NCI-H146 (cell line): ENCODE measurements around the gene CDH4.

Experiments
- DNase-seq: peaks from one replicate; lab custom pipeline; 2025; lab: John Stamatoyannopoulos, UW

CDH4 gene

GRCh38 chr20:61608275-61609085 is 356.4 kb downstream of the CDH4 start:
- DNase-seq, result no peak

DNA sequence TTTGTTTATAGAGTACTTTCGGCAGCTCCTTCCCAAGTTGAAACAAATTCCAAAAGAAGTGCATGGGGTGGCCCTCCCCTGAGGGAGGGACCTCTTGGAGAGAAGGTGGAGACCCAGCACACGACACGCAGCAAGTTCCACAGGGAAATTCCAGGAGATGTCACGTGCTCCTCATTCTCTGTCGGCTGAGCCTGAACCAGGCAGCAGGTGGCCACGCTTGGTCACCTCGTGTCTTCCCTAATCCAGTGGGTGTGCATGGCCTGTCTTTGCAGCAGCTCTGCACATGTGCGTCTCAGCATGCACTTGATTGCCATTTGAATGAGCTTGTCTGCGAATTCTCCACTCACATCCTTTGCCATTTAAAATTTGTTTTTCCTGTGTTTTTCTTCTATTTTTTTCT is 357.4 kb downstream of the CDH4 start:
- no peak for DNase-seq

DNA sequence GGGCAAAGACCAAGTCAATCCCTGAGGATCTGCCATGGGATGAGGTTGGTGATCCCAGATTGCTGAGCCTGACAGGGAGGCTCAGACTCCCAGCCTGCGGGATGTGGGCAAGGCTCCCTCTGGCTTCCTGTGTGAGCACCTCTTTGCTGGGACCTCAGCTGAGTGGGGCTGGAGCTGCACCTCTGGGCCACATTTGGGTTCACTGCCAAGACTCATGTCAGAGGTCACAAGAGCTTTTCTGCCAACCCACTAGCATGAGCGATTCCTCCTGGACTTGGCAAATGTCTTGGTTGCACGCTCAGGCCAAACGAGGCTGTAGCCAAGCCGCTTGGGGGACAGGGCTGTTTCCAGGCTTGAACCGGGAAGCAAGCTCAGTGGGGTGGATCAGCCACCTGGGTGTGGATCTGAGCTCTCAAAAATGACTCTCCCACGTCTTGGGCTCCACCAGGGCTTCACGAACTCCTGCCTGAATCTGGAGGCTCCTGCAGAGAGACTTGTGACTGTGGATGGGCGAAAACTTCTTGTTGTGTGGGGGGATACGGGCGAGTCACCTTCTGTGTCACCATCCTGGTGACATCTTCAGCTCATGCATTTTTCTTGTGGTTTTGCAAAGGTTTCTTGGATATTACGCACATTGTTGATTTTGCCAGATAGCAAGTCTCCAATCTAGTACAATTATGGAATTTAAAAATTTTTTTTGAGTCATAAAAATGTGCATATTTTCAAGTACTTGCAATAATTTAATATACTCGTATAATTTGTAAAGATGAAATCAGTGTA is 359.5 kb downstream of the CDH4 start:
- DNase-seq, result no peak

DNA sequence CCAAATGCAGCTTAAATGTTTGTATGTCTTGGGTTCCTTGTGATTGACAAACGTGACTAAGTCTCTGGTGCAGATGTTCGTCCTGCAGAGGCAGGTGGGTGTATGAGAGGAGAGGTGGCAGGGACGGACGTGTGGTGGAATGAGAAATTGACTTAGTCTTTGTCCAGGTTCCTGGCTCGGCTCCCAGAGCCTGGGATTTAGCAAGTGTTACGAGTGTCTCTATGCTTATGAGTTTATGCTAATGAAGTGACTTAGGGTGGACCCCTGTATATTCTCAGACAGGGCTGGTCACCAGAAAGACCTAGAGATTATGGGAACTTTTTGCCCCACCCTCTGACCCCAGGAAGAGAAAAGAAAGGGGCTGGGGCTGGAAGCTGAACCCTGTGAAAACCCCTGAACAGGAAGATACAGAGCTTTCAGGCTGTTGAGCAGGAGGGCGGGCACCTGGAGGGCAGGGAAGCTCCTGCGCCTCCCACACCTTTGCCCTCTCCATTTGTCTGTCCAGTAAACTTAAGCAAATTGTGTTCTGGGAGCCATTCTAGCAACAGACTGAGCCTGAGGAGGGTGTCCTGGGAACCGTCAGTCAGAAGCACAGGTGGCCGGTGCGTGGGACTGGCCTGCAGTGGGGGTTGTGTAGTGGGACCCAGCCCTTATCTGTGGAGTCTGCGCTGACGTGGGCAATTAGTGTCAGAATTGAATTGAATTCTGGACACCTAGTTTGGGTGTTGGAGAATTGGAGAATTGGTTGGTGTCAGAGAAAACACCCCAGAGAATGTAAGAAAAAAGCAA is 362.1 kb downstream of the CDH4 start:
- DNase-seq, result no peak

DNA sequence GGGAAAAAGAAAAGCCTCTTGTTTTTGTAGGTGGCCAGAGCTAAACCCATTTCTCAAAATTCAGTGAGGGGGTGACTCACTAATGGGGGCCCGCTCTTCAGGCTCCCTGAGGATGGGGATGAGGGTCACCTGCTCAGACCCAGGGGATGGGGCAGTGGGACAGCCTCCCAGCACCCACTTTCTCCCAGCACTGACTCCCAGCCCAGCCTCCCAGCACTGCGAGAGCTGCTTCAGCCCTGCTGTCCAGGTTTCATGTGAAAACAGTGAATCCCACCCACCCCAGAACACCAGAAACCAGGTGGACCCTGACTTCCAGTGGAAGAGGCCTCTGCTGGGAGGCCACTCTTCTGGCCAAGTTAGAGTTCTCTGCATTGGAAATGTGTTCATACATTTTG is 362.6 kb downstream of the CDH4 start:
- DNase-seq, result no peak

DNA sequence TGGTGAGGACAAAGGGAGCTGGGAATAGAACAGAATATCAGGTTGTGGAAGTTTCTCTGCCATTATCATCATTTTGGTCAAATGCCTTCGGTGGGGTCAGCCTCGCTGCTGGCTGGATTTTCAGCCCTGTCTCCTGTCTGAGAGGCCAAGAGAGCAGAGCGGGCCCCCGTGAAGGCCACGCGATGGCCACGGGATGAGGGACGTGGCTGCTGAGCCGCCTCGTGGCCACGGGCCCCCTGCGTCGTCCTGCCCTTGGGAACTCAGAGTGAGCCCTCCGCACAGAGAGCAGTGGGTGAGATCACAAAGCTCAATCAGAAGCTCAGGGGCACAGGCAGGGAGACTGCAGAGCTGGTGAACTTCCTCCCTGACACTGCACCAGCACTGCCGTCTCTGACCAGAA is 363.7 kb downstream of the CDH4 start:
- DNase-seq, result no peak

DNA sequence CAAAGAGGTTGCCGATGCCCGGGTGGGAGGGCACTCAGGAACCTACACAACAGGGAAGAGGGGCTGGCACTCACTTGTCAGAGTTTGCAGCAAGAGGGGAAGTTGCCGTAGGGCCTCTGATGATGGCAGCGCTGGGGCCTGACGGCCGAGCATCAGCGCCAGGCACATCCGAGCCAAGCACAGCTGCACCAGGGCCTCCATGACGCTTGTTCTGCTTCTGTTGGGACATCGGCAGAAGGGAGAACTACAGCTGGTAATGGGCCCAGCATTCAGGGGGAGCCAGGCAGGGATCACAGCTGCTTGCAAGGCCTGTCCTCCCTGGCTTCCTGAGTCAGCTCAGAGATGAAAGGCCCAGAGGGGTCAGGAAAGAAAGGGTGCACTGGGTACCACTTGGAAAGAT is 367.7 kb downstream of the CDH4 start:
- no peak for DNase-seq

DNA sequence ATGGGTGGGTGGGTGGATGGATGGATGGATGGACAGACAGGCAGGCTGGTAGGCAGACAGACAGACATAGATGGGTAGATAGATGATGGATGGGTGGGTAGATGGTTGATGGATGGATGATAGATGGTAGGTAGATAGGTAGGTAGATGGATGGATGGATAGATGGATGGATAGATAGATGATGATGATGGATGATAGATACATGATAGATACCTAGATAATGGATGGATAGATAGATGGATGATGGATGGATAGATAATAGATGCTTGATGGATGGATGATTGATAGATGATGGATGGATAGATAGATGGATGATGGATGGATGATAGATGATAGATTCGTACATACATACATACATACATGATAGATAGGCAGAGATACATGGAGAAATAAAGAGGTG is 368.1 kb downstream of the CDH4 start:
- DNase-seq, result no peak

DNA sequence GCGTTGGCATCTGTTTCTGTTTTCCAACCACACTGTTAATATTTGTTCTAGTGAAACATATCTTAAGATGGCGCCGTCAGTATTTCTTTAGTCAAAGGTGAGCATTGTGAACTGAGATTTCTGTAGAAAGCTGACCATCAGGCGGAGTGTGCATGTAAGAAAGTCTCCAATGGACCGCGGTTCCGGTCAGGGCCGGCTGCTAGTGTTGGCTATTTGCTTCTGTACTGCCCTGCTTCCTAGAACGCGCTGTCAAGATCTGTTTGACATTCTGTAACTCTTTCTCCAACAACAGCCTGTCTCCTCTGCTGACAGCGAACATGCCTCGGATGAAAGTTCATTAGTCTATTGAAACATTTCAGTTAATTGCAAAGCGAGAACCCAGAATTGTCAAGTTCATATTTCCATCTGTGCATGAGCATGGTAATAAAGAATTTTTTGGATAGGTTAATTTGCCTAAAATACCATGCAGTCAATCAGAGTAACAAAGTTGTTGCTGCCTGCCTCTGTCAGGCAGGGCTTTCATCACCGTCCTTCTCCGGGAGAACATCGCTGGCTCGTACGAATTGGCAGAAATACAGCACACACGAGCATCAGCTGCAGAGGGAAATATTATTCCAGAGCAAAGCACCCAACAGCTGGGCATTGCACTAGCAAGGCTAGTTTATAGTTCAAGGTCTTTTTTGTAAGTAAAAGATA is 369.1 kb downstream of the CDH4 start:
- DNase-seq, result no peak

GRCh38 chr20:61621852-61622251 is 369.8 kb downstream of the CDH4 start:
- no peak for DNase-seq

- no peak for DNase-seq
These were observed 371.4 kb downstream of the CDH4 start for GRCh38 chr20:61623451-61623850.

DNA sequence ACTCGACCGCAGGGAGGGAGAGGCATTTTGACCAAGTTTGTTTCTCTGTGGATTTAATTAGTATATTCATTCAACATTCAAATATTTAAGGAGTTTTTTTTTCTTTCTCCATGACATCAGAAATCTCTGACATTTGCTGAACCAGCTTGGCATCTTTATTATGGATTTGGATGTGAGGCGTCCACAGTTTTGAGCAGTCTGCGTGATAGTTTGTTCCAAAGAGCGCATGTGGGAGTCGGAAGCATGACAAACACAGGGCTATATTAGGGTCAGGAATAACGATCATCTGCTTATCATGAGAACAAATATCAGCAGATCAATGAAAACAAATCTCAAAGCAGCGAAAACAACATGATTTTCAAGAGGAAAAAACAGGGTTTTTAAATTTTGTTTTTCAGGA is 373.2 kb downstream of the CDH4 start:
- DNase-seq, result no peak

DNA sequence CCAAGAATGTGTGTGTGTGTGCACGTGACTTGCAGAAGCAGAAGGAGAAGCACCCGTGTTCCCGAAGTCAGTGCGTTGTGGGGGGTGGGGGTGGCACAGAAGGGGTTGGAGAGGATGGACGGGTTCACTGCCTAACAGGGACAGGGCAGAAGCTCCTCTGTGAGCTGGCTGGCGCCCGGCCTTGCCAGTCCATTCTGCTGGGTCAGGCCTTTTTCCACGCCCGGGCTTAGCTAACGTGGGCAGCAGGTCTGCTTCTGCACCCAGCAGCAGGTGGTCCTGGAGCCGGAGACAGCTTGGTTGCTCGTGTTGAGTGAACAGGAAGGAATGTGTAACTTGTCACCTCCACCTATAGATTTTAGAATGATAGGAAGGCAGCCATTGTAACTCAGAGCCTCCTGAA is 374.4 kb downstream of the CDH4 start:
- DNase-seq, result no peak

GRCh38 chr20:61627791-61628415 is 375.8 kb downstream of the CDH4 start:
- DNase-seq, result no peak

DNA sequence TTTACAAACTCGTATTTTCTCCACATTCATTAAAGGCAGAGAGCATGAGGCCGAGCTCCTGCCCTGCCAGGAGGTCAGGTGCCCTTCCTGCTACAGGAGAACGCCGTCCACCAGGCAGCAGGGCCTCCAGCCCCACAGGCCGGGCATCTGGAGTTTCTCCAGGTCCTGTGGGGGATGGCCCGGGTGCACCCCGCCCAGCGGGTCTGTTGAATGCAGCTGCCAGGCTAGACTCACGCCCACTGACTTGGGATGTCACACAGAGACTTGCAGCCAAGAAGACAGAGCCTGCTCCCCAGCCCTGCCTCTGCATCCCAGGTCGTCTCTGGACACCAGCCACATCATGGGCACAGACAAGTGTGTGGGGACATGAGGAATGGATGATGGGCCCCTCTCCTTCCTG is 376.4 kb downstream of the CDH4 start:
- no peak for DNase-seq

DNA sequence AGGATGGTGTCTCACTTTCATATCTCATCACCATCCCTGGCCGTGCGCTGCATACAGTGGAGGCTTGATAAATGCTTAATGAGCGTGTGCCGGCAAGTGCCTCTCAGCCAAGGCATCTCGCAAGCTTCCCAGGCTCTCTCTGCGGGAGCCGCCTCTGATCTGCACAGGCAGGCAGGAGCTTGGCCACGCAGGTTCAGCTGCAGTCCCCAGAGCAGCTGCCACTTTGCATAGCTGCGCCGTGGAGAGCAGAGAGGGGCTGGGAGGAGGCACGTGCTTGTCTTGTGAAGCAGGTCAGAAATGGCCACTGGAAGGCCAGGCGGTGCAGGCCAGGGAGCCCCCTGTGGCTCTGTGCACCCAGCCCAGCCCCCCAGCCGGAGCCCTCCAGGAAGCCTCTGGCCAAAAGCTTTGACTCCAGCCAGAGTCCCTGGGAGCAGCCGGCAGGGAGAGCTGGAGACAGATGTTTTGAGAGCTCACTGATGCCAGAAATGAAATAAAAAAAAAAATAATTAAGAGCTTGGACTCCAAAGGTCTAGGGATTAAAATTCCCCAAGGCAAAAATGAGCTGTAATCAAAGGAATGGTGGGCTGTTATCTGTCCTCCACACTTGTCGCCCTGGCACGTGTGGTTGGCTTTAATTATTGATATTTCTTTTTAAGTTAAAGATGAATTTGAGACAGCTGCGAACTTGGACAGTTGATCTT is 377.0 kb downstream of the CDH4 start:
- no peak for DNase-seq

DNA sequence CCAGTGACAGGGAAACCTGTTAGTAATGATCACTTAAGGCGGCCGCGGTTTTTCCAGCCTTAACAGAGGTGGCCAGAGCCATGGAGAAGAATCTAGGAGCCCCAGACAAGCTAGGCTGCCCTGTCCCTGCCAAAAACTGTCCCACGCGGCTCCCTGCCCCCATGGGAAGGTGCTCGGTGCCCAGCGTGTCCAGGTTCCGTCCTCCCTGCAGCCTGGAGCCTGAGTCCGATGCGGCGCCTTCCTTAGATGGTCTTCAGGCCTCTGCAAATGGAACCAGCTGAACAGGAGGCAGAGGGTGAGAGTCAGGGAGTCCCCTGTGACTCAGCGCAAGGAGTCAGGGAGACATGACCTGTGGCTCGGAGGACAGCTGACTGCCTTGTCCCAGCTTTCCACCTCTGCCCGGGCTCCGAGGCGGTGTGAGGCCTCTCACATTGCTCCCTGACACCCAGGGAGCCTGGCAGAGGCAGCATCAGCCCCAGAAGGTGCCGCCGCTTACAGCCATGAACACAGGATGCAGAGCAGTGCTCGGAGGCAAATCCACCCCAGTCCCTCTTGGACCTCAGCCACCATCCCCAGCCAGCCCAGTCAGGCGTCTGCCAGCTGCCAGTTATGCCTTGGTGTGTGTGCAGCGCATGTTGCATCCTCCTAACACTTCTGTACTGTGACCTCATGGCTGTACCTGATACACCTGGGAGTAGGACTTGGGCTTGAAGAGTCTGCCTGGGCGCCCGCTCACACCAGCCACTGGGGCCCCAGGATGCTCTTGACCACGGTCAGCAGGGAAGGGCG is 377.7 kb downstream of the CDH4 start:
- DNase-seq, result no peak

DNA sequence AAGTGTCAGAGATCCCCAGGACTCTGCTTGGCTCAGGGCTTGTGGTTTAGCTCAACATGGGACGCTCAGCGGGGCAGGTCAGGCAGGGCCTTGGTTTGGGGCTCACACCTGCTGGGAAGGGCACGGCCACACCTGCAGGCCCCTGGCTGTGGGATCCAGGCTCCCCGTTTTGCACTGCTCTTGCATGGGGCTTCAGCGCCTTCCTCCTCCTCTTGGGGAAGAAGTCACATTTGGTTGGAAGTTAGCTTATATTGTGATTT is 378.3 kb downstream of the CDH4 start:
- no peak for DNase-seq

GRCh38 chr20:61630816-61631215 is 378.8 kb downstream of the CDH4 start:
- no peak for DNase-seq

DNA sequence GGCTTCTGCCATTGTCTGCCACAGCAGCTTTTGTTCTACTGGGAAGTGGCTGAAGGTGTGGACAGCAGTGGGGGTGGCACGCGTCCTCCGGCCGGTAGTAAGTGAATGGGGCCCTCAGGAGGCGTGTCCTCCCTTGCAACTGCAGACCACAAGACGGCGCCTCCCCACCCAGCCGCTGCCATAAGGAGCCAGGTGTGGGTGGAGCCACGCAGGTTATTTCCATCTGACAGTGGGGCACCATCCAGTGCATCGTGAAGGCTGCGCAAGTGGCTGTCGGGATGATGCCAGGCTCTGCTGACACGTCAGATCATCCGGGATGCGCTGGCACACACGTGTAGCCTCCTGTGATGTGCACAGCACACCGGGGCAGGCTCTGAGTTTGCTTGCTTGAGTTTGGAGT is 379.7 kb downstream of the CDH4 start:
- no peak for DNase-seq

- DNase-seq, result no peak
These were observed 380.9 kb downstream of the CDH4 start for GRCh38 chr20:61633004-61633403.
